T-cell (primary cell): Measurements from ENCODE around the gene OR5AR1. TPM values are rescaled to one million over a fixed set of nuclear protein-coding genes. Genes with fewer than 3 reads are reported as not detected.

ENCODE experiments used
- ATAC-seq, 4 experiments: fragments of 200-7000 bp in 3 of 4; fragments of 150-1000 bp in 1 of 4; cut with Tn5 transposase; replicated peaks in 1 of 4; 1 replicate in 3 of 4; 2 replicates in 1 of 4; pipeline ENCODE4 v1.10.0; 2021; ENCODE audit warnings: moderate library complexity in 3 of 4, mild to moderate bottlenecking in 2 of 4, moderate number of reproducible peaks in 1 of 4
- CTCF ChIA-PET, 2 donors: fragments of 300-600 bp; sonication (Branson Sonifier 250); formaldehyde crosslinking; loops; one replicate each; lab custom pipeline; 2022; ENCODE audit warnings: antibody characterized with exemption in 2 of 2; lab: Charles Lee
- POLR2A ChIA-PET, 2 donors: fragments of 300-600 bp; sonication (Branson Sonifier 250); formaldehyde crosslinking; loops; one replicate each; lab custom pipeline; 2022; ENCODE audit warnings: antibody characterized with exemption in 2 of 2; lab: Charles Lee
- DNase-seq, 35 experiments: peaks; one replicate each; pipeline versions ENCODE4 v3.0.0 to v3.0.0-alpha.2; 2013 to 2023
- H3K27ac ChIP-seq: one replicate; pipeline ENCODE4 v1.5.1; 2013; ENCODE audit warnings: low read length
- H3K27me3 ChIP-seq, 2 experiments: replicated peaks in 1 of 2; 1 replicate in 1 of 2; 2 replicates in 1 of 2; pipeline versions ENCODE4 v1.6.1 to v1.7.0; 2013; ENCODE audit warnings: low read length in 1 of 2, mixed read lengths in 1 of 2; ENCODE audit not compliant: control insufficient read depth in 2 of 2, insufficient read depth in 2 of 2; ENCODE audit errors: extremely low read depth in 1 of 2
- H3K36me3 ChIP-seq, 2 donors: 1 replicate in 1 of 2; 2 replicates in 1 of 2; pipeline versions ENCODE4 v1.6.1 to v1.7.0; 2013; ENCODE audit warnings: low read length in 1 of 2; ENCODE audit not compliant: control insufficient read depth in 2 of 2, insufficient read depth in 1 of 2; ENCODE audit errors: extremely low read depth in 1 of 2
- H3K4me1 ChIP-seq, 2 experiments: 1 replicate in 1 of 2; 2 replicates in 1 of 2; pipeline versions ENCODE4 v1.6.1 to v1.7.0; 2013; ENCODE audit warnings: low read length in 2 of 2, mixed read lengths in 1 of 2; ENCODE audit not compliant: insufficient read depth in 2 of 2, control insufficient read depth in 1 of 2; ENCODE audit errors: extremely low read depth in 1 of 2
- H3K4me3 ChIP-seq, 2 donors: 1 replicate in 1 of 2; 2 replicates in 1 of 2; pipeline versions ENCODE4 v1.5.1 to v1.7.0; 2013; ENCODE audit warnings: mild to moderate bottlenecking in 2 of 2, low read length in 1 of 2, moderate library complexity in 1 of 2; ENCODE audit not compliant: control insufficient read depth in 1 of 2; ENCODE audit errors: extremely low read depth in 1 of 2
- H3K9me3 ChIP-seq: 2 replicates; pipeline ENCODE4 v1.7.0; 2013
- H3K27ac Mint-ChIP-seq, 2 donors: one replicate each; pipeline ENCODE4 v1.8.0; 2020 to 2021; ENCODE audit warnings: mild to moderate bottlenecking in 2 of 2, mixed read lengths in 2 of 2
- H3K27me3 Mint-ChIP-seq, 2 donors: one replicate each; pipeline ENCODE4 v1.8.0; 2021 to 2022; ENCODE audit warnings: mixed read lengths in 2 of 2
- H3K36me3 Mint-ChIP-seq: one replicate; pipeline ENCODE4 v1.8.0; 2021; ENCODE audit warnings: mixed read lengths
- H3K4me1 Mint-ChIP-seq, 3 donors: one replicate each; pipeline ENCODE4 v1.8.0; 2020 to 2022; ENCODE audit warnings: mixed read lengths in 3 of 3, mild to moderate bottlenecking in 1 of 3
- H3K4me3 Mint-ChIP-seq, 3 donors: one replicate each; pipeline ENCODE4 v1.8.0; 2020 to 2022; ENCODE audit warnings: mild to moderate bottlenecking in 3 of 3, mixed read lengths in 3 of 3, moderate library complexity in 3 of 3
- H3K9me3 Mint-ChIP-seq, 3 donors: one replicate each; pipeline ENCODE4 v1.8.0; 2020 to 2022; ENCODE audit warnings: mixed read lengths in 3 of 3
- WGBS: methylation state at CpG from one replicate; pipeline ENCODE4 v1.1.5; 2013; ENCODE audit warnings: missing lambda C conversion rate; ENCODE audit not compliant: insufficient coverage; 5-methylcytosine and 5-hydroxymethylcytosine counted together
- total RNA-seq, 35 experiments: library from RNA in 6 of 35; stranded (reverse) in 6 of 35; fragments of 120-200 nt in 1 of 35; gene quantifications; one replicate each; pipeline versions ENCODE4 v1.2.1 to v1.2.4 and lab custom pipeline; 2013 to 2026

The OR5AR1 gene
- total RNA-seq, 5 donors from 2014 or later (not counting 1 experiment from before 2014, with no cell fraction given), result not detected

- POLR2A ChIA-PET, result no interaction called here
- no peak overlapping the region for H3K27ac ChIP-seq
- no peak overlapping the region for H3K4me3 ChIP-seq
- H3K36me3 Mint-ChIP-seq, result no peaks in the 10 kb centered on the region
- H3K36me3 ChIP-seq, result no peaks in the 10 kb centered on the region
- H3K4me3 Mint-ChIP-seq, result no peak overlapping the region
- no peak overlapping the region for H3K27ac Mint-ChIP-seq
- DNase-seq, result no peak
- CTCF ChIA-PET, result no interaction called here
- no peaks in the 10 kb centered on the region for H3K4me1 Mint-ChIP-seq
- no peaks in the 10 kb centered on the region for H3K27me3 ChIP-seq
- H3K27me3 Mint-ChIP-seq, result no peaks in the 10 kb centered on the region
- no peaks in the 10 kb centered on the region for H3K9me3 ChIP-seq
- ATAC-seq, result no peak
- H3K4me1 ChIP-seq, result no peaks in the 10 kb centered on the region
- peaks cover 6 to 20% (median 13%) of the 10 kb centered on the region in 3 donors for H3K9me3 Mint-ChIP-seq
- 31% methylated on average over 5 of the region's 10 CpGs for WGBS
Measured at GRCh38 chr11:56700242-56700913, 36.9 kb downstream of the OR5AR1 start.

GRCh38 chr11:56700914-56701485, 37.5 kb downstream of the OR5AR1 start:
- 78% methylated on average over 3 of the region's 8 CpGs for WGBS
- Mint-ChIP-seq H3K27ac (no peak overlapping the region), H3K27me3 (no peaks in the 10 kb centered on the region)

GRCh38 chr11:56705784-56706396, 42.4 kb downstream of the OR5AR1 start:
- ATAC-seq (no peak), DNase-seq (no peak)
- H3K9me3 ChIP-seq, result no peaks in the 10 kb centered on the region
- no peaks in the 10 kb centered on the region for H3K4me1 Mint-ChIP-seq
- POLR2A ChIA-PET, result no interaction called here
- no peak overlapping the region for H3K27ac ChIP-seq
- no peaks in the 10 kb centered on the region for H3K36me3 ChIP-seq
- H3K27me3 ChIP-seq, result no peaks in the 10 kb centered on the region
- H3K27me3 Mint-ChIP-seq, result no peaks in the 10 kb centered on the region
- peaks cover 17 to 20% (median 20%) of the 10 kb centered on the region in 3 donors for H3K9me3 Mint-ChIP-seq
- no peak overlapping the region for H3K4me3 Mint-ChIP-seq
- CTCF ChIA-PET, result no interaction called here
- H3K4me3 ChIP-seq, result no peak overlapping the region
- H3K27ac Mint-ChIP-seq, result no peak overlapping the region
- WGBS, result no CpG with 5 or more reads among the region's 1 CpG
- H3K36me3 Mint-ChIP-seq, result no peaks in the 10 kb centered on the region
- H3K4me1 ChIP-seq, result no peaks in the 10 kb centered on the region

More at GRCh38 chr11:56700914-56701485, 37.5 kb downstream of the OR5AR1 start:
- Mint-ChIP-seq H3K4me1 (no peaks in the 10 kb centered on the region), H3K36me3 (no peaks in the 10 kb centered on the region), H3K9me3 (peaks cover 11 to 20% (median 19%) of the 10 kb centered on the region in 3 donors), H3K4me3 (no peak overlapping the region)
- Histone ChIP-seq H3K4me1 (no peaks in the 10 kb centered on the region), H3K27me3 (no peaks in the 10 kb centered on the region), H3K4me3 (no peak overlapping the region), H3K36me3 (no peaks in the 10 kb centered on the region), H3K27ac (no peak overlapping the region), H3K9me3 (no peaks in the 10 kb centered on the region)
- POLR2A ChIA-PET, result no interaction called here
- ATAC-seq, result no peak
- DNase-seq, result no peak
- CTCF ChIA-PET, result no interaction called here

GRCh38 chr11:56706486-56706885, 43.0 kb downstream of the OR5AR1 start:
- no peak overlapping the region for H3K4me3 Mint-ChIP-seq
- H3K36me3 Mint-ChIP-seq, result no peaks in the 10 kb centered on the region
- ATAC-seq, result no peak

GRCh38 chr11:56714206-56714605, 50.7 kb downstream of the OR5AR1 start:
- H3K27me3 ChIP-seq, result no peaks in the 10 kb centered on the region
- no peaks in the 10 kb centered on the region for H3K36me3 ChIP-seq
- no peak for DNase-seq
- H3K4me3 ChIP-seq, result no peak overlapping the region
- Mint-ChIP-seq H3K4me1 (no peaks in the 10 kb centered on the region), H3K27me3 (no peaks in the 10 kb centered on the region), H3K27ac (no peak overlapping the region), H3K36me3 (no peaks in the 10 kb centered on the region), H3K4me3 (no peak overlapping the region), H3K9me3 (peaks cover 3 to 35% (median 12%) of the 10 kb centered on the region in 3 donors)
- H3K4me1 ChIP-seq, result no peaks in the 10 kb centered on the region
- POLR2A ChIA-PET, result no interaction called here
- no CpG with 5 or more reads among the region's 2 CpGs for WGBS
- H3K27ac ChIP-seq, result no peak overlapping the region
- CTCF ChIA-PET, result no interaction called here
- no peak for ATAC-seq
- H3K9me3 ChIP-seq, result no peaks in the 10 kb centered on the region

More at GRCh38 chr11:56706486-56706885, 43.0 kb downstream of the OR5AR1 start:
- Mint-ChIP-seq H3K27ac (no peak overlapping the region), H3K27me3 (no peaks in the 10 kb centered on the region), H3K9me3 (peaks cover 14 to 19% (median 16%) of the 10 kb centered on the region in 3 donors), H3K4me1 (no peaks in the 10 kb centered on the region)
- Histone ChIP-seq H3K36me3 (no peaks in the 10 kb centered on the region), H3K4me1 (no peaks in the 10 kb centered on the region), H3K4me3 (no peak overlapping the region), H3K27me3 (no peaks in the 10 kb centered on the region), H3K9me3 (no peaks in the 10 kb centered on the region), H3K27ac (no peak overlapping the region)
- CTCF ChIA-PET, result no interaction called here
- POLR2A ChIA-PET, result no interaction called here
- no CpG with 5 or more reads among the region's 2 CpGs for WGBS
- no peak for DNase-seq
